HG02678 (cell line): Measurements from ENCODE around the gene BIRC7.
A peak's percentile ranks its signal among the peaks of the same experiment; 100 is the strongest.
"Not testable (repeated sequence)": the region's sequence is repeated elsewhere in the genome, so short reads cannot be mapped to it uniquely, and the experiment has no call there.

ENCODE experiments used
- ATAC-seq: cut with Tn5 transposase; IDR thresholded peaks from one replicate; pipeline ENCODE4 v1.9.1; 2021; ENCODE audit warnings: mild to moderate bottlenecking, moderate library complexity; ENCODE audit not compliant: unreplicated experiment

The BIRC7 gene

GRCh38 chr20:63206878-63207277 lies 28.8 kb upstream of the BIRC7 start:
- no peak for ATAC-seq

- ATAC-seq = no peak
Measured at GRCh38 chr20:63208346-63208909, 27.3 kb upstream of the BIRC7 start.

DNA sequence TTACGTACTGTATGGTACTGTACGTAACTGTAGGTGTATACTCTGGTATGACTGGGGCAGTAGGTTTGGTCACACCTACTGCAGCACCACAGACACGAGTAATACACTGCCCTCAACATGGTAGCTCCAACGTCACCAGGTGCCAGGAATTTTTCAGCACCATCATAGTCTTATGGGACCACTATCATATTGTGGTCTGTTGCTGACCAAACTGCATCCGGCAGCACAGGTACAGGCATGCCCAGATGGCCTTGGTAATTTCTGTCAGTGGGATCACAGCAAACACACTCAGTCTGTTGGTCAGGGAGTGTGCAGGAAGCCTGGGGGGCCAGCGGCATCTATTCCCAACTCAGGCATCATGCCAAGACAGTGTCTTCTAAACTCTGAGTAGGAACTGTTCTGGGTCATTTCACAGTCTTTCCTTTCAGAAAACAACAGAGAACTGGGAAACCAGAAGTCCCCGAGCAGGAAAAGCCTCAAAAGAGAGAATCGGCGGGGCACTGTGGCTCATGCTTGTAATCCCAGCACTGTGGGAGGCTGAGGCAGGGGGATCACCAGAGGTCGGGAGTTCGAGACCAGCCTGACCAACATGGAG lies 25.6 kb upstream of the BIRC7 start:
- ATAC-seq = no peak

GRCh38 chr20:63212393-63212730 lies 23.3 kb upstream of the BIRC7 start:
- ATAC-seq = no peak

- no peak for ATAC-seq
Measured at GRCh38 chr20:63212792-63213191, 22.9 kb upstream of the BIRC7 start.

DNA sequence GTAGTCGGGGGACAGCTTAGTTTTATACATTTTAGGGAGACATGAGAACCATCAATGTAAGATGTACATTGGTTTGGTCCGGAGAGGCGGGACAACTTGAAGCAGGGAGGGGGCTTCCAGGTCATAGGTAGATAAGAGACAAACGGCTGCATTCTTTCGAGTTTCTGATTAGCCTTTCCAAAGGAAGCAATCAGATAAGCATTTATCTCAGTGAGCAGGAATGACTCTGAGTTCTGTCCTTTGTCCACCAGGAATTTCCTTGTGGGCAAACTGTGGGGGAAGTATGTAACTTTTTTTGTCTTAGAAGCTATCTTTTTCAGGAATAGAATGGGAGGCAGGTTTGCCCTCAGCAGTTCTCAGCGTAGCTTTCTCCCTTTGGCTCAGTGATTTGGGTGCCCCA lies 21.2 kb upstream of the BIRC7 start:
- ATAC-seq = no peak

GRCh38 chr20:63215101-63216040 lies 20.3 kb upstream of the BIRC7 start:
- peak; percentile 22 for ATAC-seq

DNA sequence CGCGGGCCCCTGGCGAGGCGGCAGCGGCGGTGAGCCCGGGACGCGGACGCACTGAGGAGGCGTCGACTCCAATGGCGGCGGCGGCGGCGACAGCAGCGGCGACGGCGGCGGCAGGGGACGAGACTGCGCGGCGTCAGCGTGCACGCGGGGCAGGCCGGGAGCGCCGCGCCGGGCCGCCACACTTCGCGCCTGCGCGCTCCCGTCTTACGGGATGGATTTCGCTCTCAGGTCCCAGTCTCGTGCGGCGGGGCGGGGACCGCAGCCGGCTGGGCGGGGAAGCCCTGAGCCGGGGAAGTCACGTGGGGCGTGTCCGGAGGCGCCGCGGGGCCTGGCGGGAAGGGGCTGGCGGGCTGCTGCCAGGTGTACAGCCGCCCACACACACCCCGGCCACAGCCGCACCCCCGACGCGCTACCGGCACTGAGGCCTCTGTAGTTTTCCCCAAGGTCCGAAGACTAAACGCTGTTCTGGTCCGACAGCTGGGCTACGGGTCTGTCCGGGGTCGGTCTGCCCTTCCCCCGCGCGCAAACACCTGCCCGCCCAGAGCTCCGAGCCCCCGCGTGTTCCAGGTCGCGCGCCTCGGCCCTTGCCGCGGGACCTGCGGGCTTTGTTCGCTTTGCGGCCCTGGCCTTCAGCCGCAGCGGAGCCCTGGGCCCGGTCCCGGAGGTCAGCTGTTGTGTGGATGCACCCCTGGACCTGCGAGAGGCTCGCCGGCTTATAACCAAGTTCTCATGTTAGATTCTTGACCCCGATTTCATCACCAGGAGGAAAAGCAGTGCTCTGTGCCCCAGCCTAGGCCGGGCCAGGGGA lies 19.5 kb upstream of the BIRC7 start, which contains the start of gene YTHDF1:
Gene YTHDF1 (minus strand): TSS at position 91 of the 808 bp plus-strand sequence. CDS start 239 bp downstream, outside the sequence.
- peak; percentile 88 for ATAC-seq

DNA sequence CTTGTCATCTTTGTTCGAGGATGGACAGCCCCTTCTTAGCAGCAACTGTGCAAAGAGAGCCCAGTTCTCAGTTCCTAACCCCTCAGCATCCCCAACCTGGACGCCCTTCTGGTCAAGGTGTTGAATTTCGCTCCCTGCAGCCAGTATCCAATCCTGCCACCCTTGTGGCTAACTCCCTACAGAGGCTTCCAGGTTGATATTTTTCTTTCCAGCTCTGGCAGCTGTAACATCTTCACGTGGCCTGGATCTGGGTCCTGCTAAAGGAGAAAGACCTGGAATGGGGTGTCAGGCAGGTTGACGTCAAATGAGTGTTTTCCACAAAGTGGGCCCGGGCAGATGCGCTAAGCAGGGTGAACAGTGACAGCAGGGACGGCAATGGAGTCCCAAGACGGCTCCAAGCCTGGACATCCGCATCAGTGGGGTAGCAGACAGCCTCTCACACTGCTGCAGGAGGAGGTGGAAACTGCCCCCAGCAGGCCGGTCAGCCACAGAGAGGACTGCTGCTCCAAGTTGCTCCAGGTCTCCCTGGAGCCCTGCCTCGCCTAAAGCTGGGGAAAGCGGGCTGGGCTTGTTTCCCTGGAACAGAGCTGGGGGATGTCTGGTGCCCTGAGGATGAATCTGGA lies 18.7 kb upstream of the BIRC7 start:
- no peak for ATAC-seq

GRCh38 chr20:63217706-63218105 lies 18.0 kb upstream of the BIRC7 start:
- ATAC-seq = no peak

GRCh38 chr20:63218701-63219446 lies 16.8 kb upstream of the BIRC7 start:
- no peak for ATAC-seq

DNA sequence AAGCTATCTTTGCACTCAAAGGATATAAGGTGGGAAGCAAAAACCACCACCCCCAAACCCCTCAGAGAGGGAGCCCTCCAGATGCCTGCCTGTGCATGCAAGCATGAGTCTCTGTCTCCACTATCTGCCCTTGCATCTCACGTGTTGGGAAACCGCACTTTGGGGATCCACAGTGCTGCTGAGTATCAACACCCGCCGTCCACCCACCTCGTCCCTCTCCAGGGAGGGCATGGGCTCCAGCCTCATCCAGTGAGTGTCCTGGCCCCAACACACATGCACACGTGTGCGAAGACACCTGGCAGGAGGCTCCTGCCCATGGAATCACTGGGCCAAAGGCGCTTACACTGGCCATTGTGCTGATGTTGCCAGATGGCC lies 16.3 kb upstream of the BIRC7 start:
- ATAC-seq = no peak

- ATAC-seq = no peak
Measured at GRCh38 chr20:63219866-63220521, 15.7 kb upstream of the BIRC7 start.

GRCh38 chr20:63220696-63221399 lies 14.9 kb upstream of the BIRC7 start:
- ATAC-seq = no peak

- not testable (repeated sequence) for ATAC-seq
Measured at GRCh38 chr20:63221400-63222053, 14.2 kb upstream of the BIRC7 start.

DNA sequence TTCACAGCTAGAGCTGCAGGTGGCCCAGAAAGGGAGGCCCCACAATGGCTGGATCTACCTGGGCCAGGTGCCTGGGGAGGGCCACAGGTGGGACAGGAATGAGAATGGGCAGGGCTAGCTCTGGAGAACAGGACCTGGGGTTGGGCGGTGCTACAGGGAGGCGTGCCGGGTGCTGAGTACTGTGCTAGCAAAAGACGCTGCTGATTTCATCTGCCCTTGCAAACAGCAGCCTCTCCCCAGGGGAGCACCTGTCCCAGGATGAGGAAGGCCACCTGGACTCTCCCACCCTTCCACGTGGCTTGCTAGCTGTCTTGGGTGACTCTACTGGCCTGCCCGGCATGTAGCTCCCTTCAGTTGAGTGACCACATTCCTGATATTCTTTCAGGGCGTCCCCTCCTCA lies 13.2 kb upstream of the BIRC7 start:
- no peak for ATAC-seq

GRCh38 chr20:63223121-63223825 lies 12.4 kb upstream of the BIRC7 start:
- no peak for ATAC-seq

DNA sequence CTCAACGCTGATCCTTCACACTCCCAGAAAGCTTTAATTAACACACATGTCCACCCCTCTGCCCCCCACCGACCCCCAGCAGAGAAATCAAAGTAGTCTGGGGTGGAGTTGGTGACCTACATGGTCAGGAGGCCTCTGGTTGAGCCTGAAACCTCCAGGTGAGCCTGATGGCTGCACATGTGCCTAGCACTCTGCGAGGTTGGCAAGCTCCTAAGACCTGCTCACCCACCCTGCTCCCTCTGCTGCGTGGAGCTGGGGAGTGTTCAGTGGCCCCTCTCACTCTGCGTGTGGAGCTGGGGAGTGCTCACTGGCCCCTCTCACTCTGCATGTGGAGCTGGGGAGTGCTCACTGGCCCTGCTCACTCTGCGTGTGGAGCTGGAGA lies 11.9 kb upstream of the BIRC7 start:
- ATAC-seq = no peak
